ENCODE measurements around the gene CAPN7.
A peak's percentile ranks its signal among the peaks of the same experiment; 100 is the strongest.
"Not testable (repeated sequence)": the region's sequence is repeated elsewhere in the genome, so short reads cannot be mapped to it uniquely, and the experiment has no call there.

CAPN7 gene

DNA sequence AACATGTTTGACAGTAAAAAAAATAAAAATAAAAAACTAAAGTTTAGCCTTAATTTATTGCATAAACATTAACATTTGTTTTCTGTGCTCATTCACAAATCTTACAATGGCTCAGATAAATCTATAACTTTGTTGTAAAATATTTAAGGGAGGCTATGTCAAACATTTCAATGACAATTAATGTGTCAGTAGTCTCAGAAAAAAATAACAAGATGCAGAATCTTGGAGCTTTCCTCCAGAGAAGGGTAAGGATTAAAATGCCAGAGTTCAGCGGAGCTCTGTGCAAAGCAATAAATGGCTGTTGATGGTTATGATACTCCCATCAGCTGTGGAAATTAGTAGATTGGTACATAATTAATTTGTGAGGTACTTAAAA is 20.0 kb upstream of the CAPN7 start:
- Histone ChIP-seq H3K4me3 (ENCODE audit: low read depth, low read length) (no peak overlapping the region), H3K36me3 (no peaks in the 10 kb centered on the region), H3K27ac (no peak overlapping the region), H3K27me3 (ENCODE audit: insufficient read depth, low read depth, severe bottlenecking) (no peaks in the 10 kb centered on the region), H3K9me3 (ENCODE audit: severe bottlenecking) (no peaks in the 10 kb centered on the region)
- TF ChIP-seq, protein P1, sequence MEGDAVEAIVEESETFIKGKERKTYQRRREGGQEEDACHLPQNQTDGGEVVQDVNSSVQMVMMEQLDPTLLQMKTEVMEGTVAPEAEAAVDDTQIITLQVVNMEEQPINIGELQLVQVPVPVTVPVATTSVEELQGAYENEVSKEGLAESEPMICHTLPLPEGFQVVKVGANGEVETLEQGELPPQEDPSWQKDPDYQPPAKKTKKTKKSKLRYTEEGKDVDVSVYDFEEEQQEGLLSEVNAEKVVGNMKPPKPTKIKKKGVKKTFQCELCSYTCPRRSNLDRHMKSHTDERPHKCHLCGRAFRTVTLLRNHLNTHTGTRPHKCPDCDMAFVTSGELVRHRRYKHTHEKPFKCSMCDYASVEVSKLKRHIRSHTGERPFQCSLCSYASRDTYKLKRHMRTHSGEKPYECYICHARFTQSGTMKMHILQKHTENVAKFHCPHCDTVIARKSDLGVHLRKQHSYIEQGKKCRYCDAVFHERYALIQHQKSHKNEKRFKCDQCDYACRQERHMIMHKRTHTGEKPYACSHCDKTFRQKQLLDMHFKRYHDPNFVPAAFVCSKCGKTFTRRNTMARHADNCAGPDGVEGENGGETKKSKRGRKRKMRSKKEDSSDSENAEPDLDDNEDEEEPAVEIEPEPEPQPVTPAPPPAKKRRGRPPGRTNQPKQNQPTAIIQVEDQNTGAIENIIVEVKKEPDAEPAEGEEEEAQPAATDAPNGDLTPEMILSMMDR (IDR thresholded peaks at IDR 0.05; ENCODE audit: low read depth, low read length), result no peak
- DNase-seq, result no peak

DNA sequence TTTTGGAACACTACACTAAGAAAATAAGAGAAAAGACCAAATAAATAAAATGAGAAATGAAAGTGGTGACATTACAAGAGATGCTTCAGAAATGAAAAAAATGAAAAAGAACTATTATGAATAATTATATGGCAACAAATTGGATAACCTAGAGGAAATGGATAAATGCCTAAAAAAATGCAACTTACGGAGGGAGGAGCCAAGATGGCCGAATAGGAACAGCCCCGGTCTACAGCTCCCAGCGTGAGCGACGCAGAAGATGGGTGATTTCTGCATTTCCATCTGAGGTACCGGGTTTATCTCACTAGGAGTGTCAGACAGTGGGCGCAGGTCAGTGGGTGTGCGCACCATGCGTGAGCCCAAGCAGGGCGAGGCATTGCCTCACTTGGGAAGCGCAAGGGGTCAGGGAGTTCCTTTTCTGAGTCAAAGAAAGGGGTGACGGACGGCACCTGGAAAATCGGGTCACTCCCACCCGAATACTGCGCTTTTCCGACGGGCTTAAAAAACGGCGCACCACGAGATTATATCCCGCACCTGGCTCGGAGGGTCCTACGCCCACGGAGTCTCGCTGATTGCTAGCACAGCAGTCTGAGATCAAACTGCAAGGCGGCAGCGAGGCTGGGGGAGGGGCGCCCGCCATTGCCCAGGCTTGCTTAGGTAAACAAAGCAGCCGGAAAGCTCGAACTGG is 19.4 kb upstream of the CAPN7 start:
- H3K27ac ChIP-seq; DNase-seq; H3K9me3 ChIP-seq (ENCODE audit: severe bottlenecking); H3K36me3 ChIP-seq; H3K27me3 ChIP-seq (ENCODE audit: insufficient read depth, low read depth, severe bottlenecking); H3K4me3 ChIP-seq (ENCODE audit: low read depth, low read length): not testable (repeated sequence)

DNA sequence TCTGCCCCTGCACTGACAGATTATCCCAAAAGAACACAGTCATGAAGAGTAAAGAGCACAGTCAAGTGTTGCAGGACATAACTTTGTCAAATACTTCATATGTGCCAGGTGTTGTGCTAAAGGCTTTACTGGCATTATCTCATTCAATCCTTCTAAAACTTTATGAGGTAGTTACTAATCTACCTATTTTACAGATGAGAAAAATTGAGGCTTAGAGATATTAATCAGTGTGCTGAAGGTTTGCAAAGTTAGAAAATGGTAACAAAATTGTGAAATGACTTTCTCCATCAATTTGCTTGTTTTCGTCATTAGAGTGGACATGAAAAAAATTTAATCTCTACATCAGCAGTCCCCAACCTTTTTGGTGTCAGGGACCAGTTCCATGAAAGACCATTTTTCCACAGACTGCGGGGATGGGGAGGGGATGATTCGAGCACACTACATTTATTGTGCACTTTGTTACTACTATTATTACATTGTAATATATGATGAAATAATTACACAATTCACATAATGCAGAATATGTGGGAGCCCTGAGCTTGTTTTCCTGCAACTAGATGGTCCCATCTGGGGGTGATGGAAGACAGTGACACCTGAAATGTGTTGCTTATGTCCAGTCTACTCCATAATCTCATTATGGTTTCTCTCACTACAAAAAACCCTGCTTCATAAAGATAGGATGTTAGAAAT is 8.6 kb upstream of the CAPN7 start:
- Histone ChIP-seq H3K27ac (no peak overlapping the region), H3K36me3 (no peaks in the 10 kb centered on the region), H3K9me3 (ENCODE audit: severe bottlenecking) (no peaks in the 10 kb centered on the region), H3K4me3 (ENCODE audit: low read depth, low read length) (no peak overlapping the region), H3K27me3 (ENCODE audit: insufficient read depth, low read depth, severe bottlenecking) (no peaks in the 10 kb centered on the region)
- TF ChIP-seq, protein P1 (IDR thresholded peaks at IDR 0.05; ENCODE audit: low read depth, low read length), result no peak
- no peak for DNase-seq

DNA sequence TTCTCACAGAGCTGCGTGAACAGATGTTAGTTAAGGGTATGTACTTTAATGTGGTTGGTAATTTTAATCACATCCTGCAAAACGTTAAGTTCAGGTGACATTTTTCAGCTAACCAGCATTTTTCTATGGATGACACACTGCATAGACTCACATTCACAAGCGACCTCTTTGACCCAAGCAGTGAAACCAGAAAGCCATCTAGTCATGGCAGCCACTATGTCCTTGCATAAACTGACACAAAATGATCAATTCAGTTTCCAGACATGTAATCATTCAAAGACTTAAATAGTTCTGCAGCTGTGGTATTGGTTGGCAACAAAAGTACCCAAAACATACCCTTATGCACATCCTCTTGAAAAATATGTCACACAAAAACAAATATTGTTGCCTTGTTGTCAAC is 7.4 kb upstream of the CAPN7 start:
- Histone ChIP-seq H3K9me3 (ENCODE audit: severe bottlenecking) (no peaks in the 10 kb centered on the region), H3K27me3 (ENCODE audit: insufficient read depth, low read depth, severe bottlenecking) (no peaks in the 10 kb centered on the region), H3K36me3 (no peaks in the 10 kb centered on the region), H3K4me3 (ENCODE audit: low read depth, low read length) (no peak overlapping the region), H3K27ac (no peak overlapping the region)
- TF ChIP-seq, protein P1 (IDR thresholded peaks at IDR 0.05; ENCODE audit: low read depth, low read length), result no peak
- no peak for DNase-seq

DNA sequence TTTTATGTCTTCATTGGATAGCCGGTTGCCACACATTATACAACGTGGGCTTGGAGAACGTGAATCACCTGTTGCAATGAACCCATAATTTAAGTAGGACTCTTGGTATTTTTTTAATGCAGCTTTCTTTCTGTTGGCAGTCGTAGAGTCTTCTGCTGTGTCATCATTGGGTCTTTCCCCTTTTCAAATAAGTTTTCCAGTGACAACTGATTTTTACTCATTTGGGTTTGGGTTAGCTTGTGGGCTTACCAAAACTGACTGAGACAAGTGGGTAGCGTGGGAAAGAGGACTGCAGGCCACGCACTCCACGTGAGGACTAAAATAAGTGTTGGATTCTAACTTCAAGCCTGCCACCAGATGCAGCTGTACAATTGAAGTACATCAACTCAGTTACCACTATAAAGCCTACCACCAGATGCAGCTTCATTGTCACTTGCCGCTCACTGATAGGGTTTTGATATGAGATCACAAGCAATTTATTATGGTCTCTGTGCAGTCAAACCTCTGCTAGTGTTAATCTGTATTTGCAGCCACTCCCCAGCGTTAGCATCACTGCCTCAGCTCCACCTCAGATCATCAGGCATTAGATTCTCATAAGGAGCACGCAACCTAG is 6.4 kb upstream of the CAPN7 start:
- H3K36me3 ChIP-seq, result no peaks in the 10 kb centered on the region
- no peak overlapping the region for H3K4me3 ChIP-seq (ENCODE audit: low read depth, low read length)
- no peak overlapping the region for H3K27ac ChIP-seq
- DNase-seq, result no peak
- no peaks in the 10 kb centered on the region for H3K9me3 ChIP-seq (ENCODE audit: severe bottlenecking)
- no peaks in the 10 kb centered on the region for H3K27me3 ChIP-seq (ENCODE audit: insufficient read depth, low read depth, severe bottlenecking)
- TF ChIP-seq, protein P1 (IDR thresholded peaks at IDR 0.05; ENCODE audit: low read depth, low read length), result no peak

DNA sequence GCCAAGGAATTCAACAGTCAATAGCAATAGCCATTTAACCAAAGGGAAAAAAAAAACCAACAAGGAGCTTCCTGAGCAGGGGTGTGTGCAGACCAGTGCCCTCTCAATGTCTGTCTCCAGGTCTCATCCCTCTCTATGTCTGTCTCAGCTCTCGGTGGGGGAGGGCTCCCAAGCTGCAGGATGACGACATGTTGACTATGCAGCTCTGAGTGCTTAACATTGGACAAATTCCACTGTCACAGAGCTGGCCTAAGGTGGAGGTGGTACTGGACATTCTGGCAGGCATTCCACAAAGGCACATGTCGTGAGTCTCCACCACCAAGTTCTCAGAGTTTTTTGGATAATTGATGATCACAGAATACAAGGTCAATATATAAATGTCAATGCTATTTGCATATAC is 2.0 kb upstream of the CAPN7 start:
- H3K4me3 ChIP-seq (ENCODE audit: low read depth, low read length), result no peak overlapping the region
- DNase-seq, result peak; percentile 57
- no peaks in the 10 kb centered on the region for H3K27me3 ChIP-seq (ENCODE audit: insufficient read depth, low read depth, severe bottlenecking)
- H3K36me3 ChIP-seq, result peaks cover 5% of the 10 kb centered on the region
- TF ChIP-seq, protein P1 (IDR thresholded peaks at IDR 0.05; ENCODE audit: low read depth, low read length), result no peak
- H3K27ac ChIP-seq, result no peak overlapping the region
- H3K9me3 ChIP-seq (ENCODE audit: severe bottlenecking), result no peaks in the 10 kb centered on the region

Measured in WERI-Rb-1 (cell line).